PFSK-1 (cell line): ENCODE data around the gene GIT2.

ENCODE experiments used
- FOXP2 ChIP-seq: optimal IDR thresholded peaks from 2 replicates; pipeline ENCODE3; 2011; ENCODE audit warnings: borderline replicate concordance, control low read depth, inconsistent platforms; ENCODE audit not compliant: insufficient read depth; ENCODE audit errors: extremely low read length, extremely low read depth
- POLR2AphosphoS5 ChIP-seq: IDR thresholded peaks from 2 replicates; pipeline ENCODE4 v1.6.1; 2012; ENCODE audit warnings: low read depth, mild to moderate bottlenecking, control low read depth, low read length, moderate library complexity
- REST ChIP-seq, 2 experiments: IDR thresholded peaks; 2 replicates each; pipeline versions ENCODE4 v1.6.1 to v1.8.0; 2011 to 2012; ENCODE audit warnings: low read depth in 2 of 2, low read length in 2 of 2, control low read depth in 1 of 2, inconsistent platforms in 1 of 2, mild to moderate bottlenecking in 1 of 2, moderate library complexity in 1 of 2; ENCODE audit not compliant: insufficient read depth in 1 of 2
- SIN3A ChIP-seq: IDR thresholded peaks from 2 replicates; pipeline ENCODE4 v1.6.1; 2012; ENCODE audit warnings: mild to moderate bottlenecking, low read length, moderate library complexity, borderline replicate concordance; ENCODE audit not compliant: insufficient read depth

GRCh38 chr12:109893261-109893995, 102.7 kb downstream of the GIT2 start:
- TF ChIP-seq SIN3A (no peak), REST (IDR thresholded peaks at IDR 0.05; ENCODE audit: insufficient read depth in 1 of 2, low read depth in 2 of 2, low read length in 2 of 2) (no peak), FOXP2 (no peak), POLR2AphosphoS5 (no peak)
